Aorta (tissue), 5 donors: ENCODE measurements around the gene OAS3. TPM values are rescaled to one million over a fixed set of nuclear protein-coding genes. Genes with fewer than 3 reads are reported as not detected.

Experiments
- ATAC-seq: fragments of 200-7000 bp; cut with Tn5 transposase; one replicate; pipeline ENCODE4 v1.9.1; 2022; ENCODE audit warnings: moderate library complexity; ENCODE audit not compliant: low FRiP score
- DNase-seq, 2 donors: peaks; one replicate each; pipeline ENCODE4 v3.0.0-alpha.2; 2020
- H3K27ac ChIP-seq, 2 donors: one replicate each; pipeline ENCODE4 v1.5.1; 2013; ENCODE audit warnings: low read length in 2 of 2, mild to moderate bottlenecking in 2 of 2, moderate library complexity in 2 of 2, control low read depth in 1 of 2, inconsistent platforms in 1 of 2, low read depth in 1 of 2
- H3K27me3 ChIP-seq, 2 donors: one replicate each; pipeline ENCODE4 v1.6.1; 2013; ENCODE audit warnings: control low read depth in 1 of 2, low read length in 1 of 2, mild to moderate bottlenecking in 1 of 2, moderate library complexity in 1 of 2; ENCODE audit not compliant: insufficient read depth in 2 of 2, control insufficient read depth in 1 of 2
- H3K36me3 ChIP-seq, 2 donors: one replicate each; pipeline ENCODE4 v1.6.1; 2013; ENCODE audit warnings: control low read depth in 1 of 2, low read length in 1 of 2, mild to moderate bottlenecking in 1 of 2; ENCODE audit not compliant: insufficient read depth in 2 of 2, control insufficient read depth in 1 of 2
- H3K4me1 ChIP-seq, 2 donors: one replicate each; pipeline ENCODE4 v1.6.1; 2013; ENCODE audit warnings: low read length in 2 of 2, control low read depth in 1 of 2, mild to moderate bottlenecking in 1 of 2, moderate library complexity in 1 of 2; ENCODE audit not compliant: insufficient read depth in 2 of 2, control insufficient read depth in 1 of 2
- H3K4me3 ChIP-seq, 2 donors: one replicate each; pipeline ENCODE4 v1.5.1; 2013; ENCODE audit warnings: low read length in 2 of 2, control low read depth in 1 of 2, mild to moderate bottlenecking in 1 of 2
- H3K9me3 ChIP-seq: one replicate; pipeline ENCODE4 v1.6.1; 2013; ENCODE audit warnings: mild to moderate bottlenecking, low read length; ENCODE audit not compliant: control insufficient read depth
- WGBS, 2 donors: extraction: QIAGEN DNeasy Blood & Tissue Kit; methylation state at CpG; one replicate each; pipeline ENCODE4 v1.1.7; 2013; 5-methylcytosine and 5-hydroxymethylcytosine counted together
- intact Hi-C, 2 donors: fragments of 100-400 bp; cut with DNase I; formaldehyde crosslinking; loops; one replicate each; pipeline versions ENCODE4 v1.14.2 to v1.15.0; 2022
- long read RNA-seq, 2 donors: library from polyadenylated mRNA; unstranded; transcript quantifications; one replicate each; pipeline ENCODE4 v2.0.0, GENCODE V29; 2020 to 2021
- polyA plus RNA-seq, 2 donors: library from polyadenylated mRNA; stranded (reverse); fragments of 200-250 nt; gene quantifications; one replicate each; pipeline ENCODE4 v1.2.3, GENCODE V29; 2013
- total RNA-seq, 2 donors: library from RNA; stranded (reverse); fragmentation: NEBNext Ultra II Directional; extraction: Animal tissue kit (Norgen Biotek cat#: 25700); gene quantifications; one replicate each; pipeline ENCODE4 v1.2.1, GENCODE V29; 2021
- donor health status: healthy with polysubstance abuse.
- donor health status: Bipolar disorder and iron deficiency.
- donor health status: DM: no; HTN: no; CAD: no.
- donor health status: DM: no; HTN: no; CAD: no.
- donor health status: DM: yes; HTN: yes; CAD: no.

The OAS3 gene
- total RNA-seq: 10 to 100 TPM; 16.7 to 19.1 TPM
- 1 to 10 TPM; 2.6 to 4.8 TPM for polyA plus RNA-seq
- long read RNA-seq, donor 1, partial matches to known transcripts: 25 of 29 reads
- long read RNA-seq, donor 1, other reads (novel, unspliced or antisense): 1 of 29 reads
- long read RNA-seq, donor 2, partial matches to known transcripts: 3 of 7 reads
- long read RNA-seq, donor 2, other reads (novel, unspliced or antisense): 4 of 7 reads

- whole genome bisulfite sequencing, 2 donors: 6 to 7% methylated on average over 50 of the region's 50 CpGs
- H3K36me3 ChIP-seq: no peaks in the 10 kb centered on the region
- H3K4me1 ChIP-seq: no peaks in the 10 kb centered on the region
- H3K4me3 ChIP-seq: peak within 1 kb of the TSS; percentile 49 to 84
- intact Hi-C loops: no loop called here
- H3K9me3 ChIP-seq: no peaks in the 10 kb centered on the region
- no peaks in the 10 kb centered on the region for H3K27me3 ChIP-seq
- DNase-seq (peak; percentile 94 to 95), ATAC-seq (peak; percentile 91)
- H3K27ac ChIP-seq: peak within 1 kb of the TSS in 1 of 2 donors; percentile 19
These were observed at the start of gene OAS3 for GRCh38 chr12:112937741-112938719. TSS of gene OAS3 (plus strand) at chr12:112938474. CDS start at chr12:112938531, 57 bp downstream.

GRCh38 chr12:112891093-112892024 lies 46.9 kb upstream of the OAS3 start:
- Histone ChIP-seq H3K27ac (no peak overlapping the region), H3K4me3 (no peak overlapping the region), H3K36me3 (no peaks in the 10 kb centered on the region), H3K9me3 (peaks cover under 1% of the 10 kb centered on the region), H3K27me3 (no peaks in the 10 kb centered on the region), H3K4me1 (no peaks in the 10 kb centered on the region)
- ATAC-seq (no peak), DNase-seq (no peak)
- intact Hi-C loops: no loop called here
- WGBS, 2 donors: 66 to 73% methylated on average over 6 of the region's 6 CpGs

GRCh38 chr12:112892856-112893255 lies 45.4 kb upstream of the OAS3 start:
- ATAC-seq: no peak
- WGBS, 2 donors: 26 to 31% methylated on average over 2 of the region's 2 CpGs

GRCh38 chr12:112894128-112894527 lies 44.1 kb upstream of the OAS3 start:
- no peaks in the 10 kb centered on the region for H3K36me3 ChIP-seq
- DNase-seq: no peak
- intact Hi-C loops: no loop called here
- ATAC-seq: no peak
- H3K27me3 ChIP-seq: no peaks in the 10 kb centered on the region
- H3K9me3 ChIP-seq: no peaks in the 10 kb centered on the region
- H3K4me1 ChIP-seq: no peaks in the 10 kb centered on the region
- no peak overlapping the region for H3K27ac ChIP-seq
- H3K4me3 ChIP-seq: no peak overlapping the region

More at GRCh38 chr12:112892856-112893255, 45.4 kb upstream of the OAS3 start:
- no peak overlapping the region for H3K27ac ChIP-seq
- no peaks in the 10 kb centered on the region for H3K27me3 ChIP-seq
- no peaks in the 10 kb centered on the region for H3K9me3 ChIP-seq
- H3K4me1 ChIP-seq: no peaks in the 10 kb centered on the region
- intact Hi-C loops: no loop called here
- no peak overlapping the region for H3K4me3 ChIP-seq
- no peaks in the 10 kb centered on the region for H3K36me3 ChIP-seq
- DNase-seq: no peak

- no peaks in the 10 kb centered on the region for H3K9me3 ChIP-seq
- no peak for ATAC-seq
- H3K4me1 ChIP-seq: no peaks in the 10 kb centered on the region
- intact Hi-C loops: no loop called here
- DNase-seq: no peak
- H3K27me3 ChIP-seq: no peaks in the 10 kb centered on the region
- whole genome bisulfite sequencing, 2 donors: 87 to 90% methylated on average over 6 of the region's 6 CpGs
- H3K4me3 ChIP-seq: no peak overlapping the region
- no peak overlapping the region for H3K27ac ChIP-seq
- no peaks in the 10 kb centered on the region for H3K36me3 ChIP-seq
These were observed 39.9 kb upstream of the OAS3 start for GRCh38 chr12:112898380-112898779.

- intact Hi-C loops: loop anchor here in 1 of 2 donors (5.0 kb wide), 1 partner anchor 132 kb away; no protein-coding TSS in a partner anchor
- H3K27ac ChIP-seq: no peak overlapping the region
- no peaks in the 10 kb centered on the region for H3K36me3 ChIP-seq
- DNase-seq (no peak), ATAC-seq (no peak)
- 88 to 89% methylated on average over 11 of the region's 11 CpGs for WGBS, 2 donors
- H3K4me1 ChIP-seq: peaks cover 0 to 2% of the 10 kb centered on the region in 2 donors
- no peak overlapping the region for H3K4me3 ChIP-seq
- no peaks in the 10 kb centered on the region for H3K27me3 ChIP-seq
- no peaks in the 10 kb centered on the region for H3K9me3 ChIP-seq
These were observed 37.8 kb upstream of the OAS3 start for GRCh38 chr12:112900298-112901145.

GRCh38 chr12:112901271-112901670 lies 37.0 kb upstream of the OAS3 start:
- Histone ChIP-seq H3K9me3 (no peaks in the 10 kb centered on the region), H3K27me3 (no peaks in the 10 kb centered on the region), H3K27ac (no peak overlapping the region), H3K4me3 (no peak overlapping the region), H3K36me3 (no peaks in the 10 kb centered on the region), H3K4me1 (peaks cover 0 to 2% of the 10 kb centered on the region in 2 donors)
- 93 to 94% methylated on average over 2 of the region's 2 CpGs for WGBS, 2 donors
- ATAC-seq (no peak), DNase-seq (no peak)
- intact Hi-C loops: loop anchor here in 1 of 2 donors (5.0 kb wide), 1 partner anchor 131 kb away; no protein-coding TSS in a partner anchor
